ENCODE measurements around the gene ZNF697. TPM values are rescaled to one million over a fixed set of nuclear protein-coding genes. Genes with fewer than 3 reads are reported as not detected.

Gene ZNF697
- total and polyA plus RNA-seq, 9 of the 15 experiments (the other 6 are each of a cell fraction or from before 2014, with no cell fraction given): 2.1 to 13.6 (median 8.3) TPM

DNA sequence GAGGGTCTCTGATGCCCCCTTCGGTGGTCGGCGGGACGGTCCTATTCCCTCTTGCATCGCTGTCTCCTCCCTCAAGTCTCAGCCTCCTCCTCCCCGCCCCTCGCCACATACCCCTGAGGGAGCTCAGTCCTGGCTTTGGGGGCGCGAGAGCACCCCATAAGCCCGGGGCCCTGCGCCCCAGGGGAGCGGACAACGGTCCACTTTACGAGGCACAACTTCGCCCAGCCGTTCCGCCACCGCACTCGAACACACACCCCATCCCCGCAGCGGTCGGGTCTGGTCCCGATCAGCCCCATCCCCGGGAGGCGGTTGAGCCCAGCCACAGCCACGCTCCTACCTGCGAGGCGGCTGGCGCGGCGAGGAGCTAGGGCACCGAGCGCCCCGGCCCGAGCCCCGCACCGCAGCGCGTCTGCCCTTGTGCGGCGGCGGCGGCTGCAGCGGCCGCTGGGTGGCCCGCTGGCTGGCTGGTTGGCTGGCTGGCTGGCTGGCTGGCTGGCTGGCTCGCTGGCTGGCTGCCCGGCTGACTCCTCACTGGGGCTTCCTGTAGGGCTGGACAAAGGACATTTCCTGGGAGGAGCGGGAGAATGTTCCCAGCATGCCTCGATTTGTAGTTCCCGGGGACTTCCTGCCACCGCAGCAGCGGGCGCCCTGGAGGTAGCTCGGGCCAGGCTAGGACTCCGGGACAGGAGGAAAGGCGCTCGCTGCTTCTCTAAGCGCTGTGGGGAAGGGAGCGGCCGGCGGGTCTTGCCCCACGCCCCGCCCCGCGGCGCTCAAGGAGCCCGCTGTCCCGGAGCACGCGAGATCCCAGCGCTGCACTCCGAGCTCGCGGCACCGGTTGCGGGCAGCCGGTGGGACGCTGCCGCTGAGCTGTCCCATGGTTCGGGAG, at the start of gene ZNF697 (continued):
- TF ChIP-seq, protein P1, sequence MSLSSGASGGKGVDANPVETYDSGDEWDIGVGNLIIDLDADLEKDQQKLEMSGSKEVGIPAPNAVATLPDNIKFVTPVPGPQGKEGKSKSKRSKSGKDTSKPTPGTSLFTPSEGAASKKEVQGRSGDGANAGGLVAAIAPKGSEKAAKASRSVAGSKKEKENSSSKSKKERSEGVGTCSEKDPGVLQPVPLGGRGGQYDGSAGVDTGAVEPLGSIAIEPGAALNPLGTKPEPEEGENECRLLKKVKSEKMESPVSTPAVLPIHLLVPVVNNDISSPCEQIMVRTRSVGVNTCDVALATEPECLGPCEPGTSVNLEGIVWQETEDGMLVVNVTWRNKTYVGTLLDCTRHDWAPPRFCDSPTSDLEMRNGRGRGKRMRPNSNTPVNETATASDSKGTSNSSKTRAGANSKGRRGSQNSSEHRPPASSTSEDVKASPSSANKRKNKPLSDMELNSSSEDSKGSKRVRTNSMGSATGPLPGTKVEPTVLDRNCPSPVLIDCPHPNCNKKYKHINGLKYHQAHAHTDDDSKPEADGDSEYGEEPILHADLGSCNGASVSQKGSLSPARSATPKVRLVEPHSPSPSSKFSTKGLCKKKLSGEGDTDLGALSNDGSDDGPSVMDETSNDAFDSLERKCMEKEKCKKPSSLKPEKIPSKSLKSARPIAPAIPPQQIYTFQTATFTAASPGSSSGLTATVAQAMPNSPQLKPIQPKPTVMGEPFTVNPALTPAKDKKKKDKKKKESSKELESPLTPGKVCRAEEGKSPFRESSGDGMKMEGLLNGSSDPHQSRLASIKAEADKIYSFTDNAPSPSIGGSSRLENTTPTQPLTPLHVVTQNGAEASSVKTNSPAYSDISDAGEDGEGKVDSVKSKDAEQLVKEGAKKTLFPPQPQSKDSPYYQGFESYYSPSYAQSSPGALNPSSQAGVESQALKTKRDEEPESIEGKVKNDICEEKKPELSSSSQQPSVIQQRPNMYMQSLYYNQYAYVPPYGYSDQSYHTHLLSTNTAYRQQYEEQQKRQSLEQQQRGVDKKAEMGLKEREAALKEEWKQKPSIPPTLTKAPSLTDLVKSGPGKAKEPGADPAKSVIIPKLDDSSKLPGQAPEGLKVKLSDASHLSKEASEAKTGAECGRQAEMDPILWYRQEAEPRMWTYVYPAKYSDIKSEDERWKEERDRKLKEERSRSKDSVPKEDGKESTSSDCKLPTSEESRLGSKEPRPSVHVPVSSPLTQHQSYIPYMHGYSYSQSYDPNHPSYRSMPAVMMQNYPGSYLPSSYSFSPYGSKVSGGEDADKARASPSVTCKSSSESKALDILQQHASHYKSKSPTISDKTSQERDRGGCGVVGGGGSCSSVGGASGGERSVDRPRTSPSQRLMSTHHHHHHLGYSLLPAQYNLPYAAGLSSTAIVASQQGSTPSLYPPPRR (CRISPR knock-in tag; IDR thresholded peaks at IDR 0.05; ENCODE audit: borderline replicate concordance): no peak
- TF ChIP-seq, protein P2, sequence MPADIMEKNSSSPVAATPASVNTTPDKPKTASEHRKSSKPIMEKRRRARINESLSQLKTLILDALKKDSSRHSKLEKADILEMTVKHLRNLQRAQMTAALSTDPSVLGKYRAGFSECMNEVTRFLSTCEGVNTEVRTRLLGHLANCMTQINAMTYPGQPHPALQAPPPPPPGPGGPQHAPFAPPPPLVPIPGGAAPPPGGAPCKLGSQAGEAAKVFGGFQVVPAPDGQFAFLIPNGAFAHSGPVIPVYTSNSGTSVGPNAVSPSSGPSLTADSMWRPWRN (IDR thresholded peaks at IDR 0.05; ENCODE audit: low read depth): no peak
- TF ChIP-seq BRCA1 (IDR thresholded peaks at IDR 0.05): no peak
- no peak for TF ChIP-seq BRCA1 (CRISPR knock-in tag; IDR thresholded peaks at IDR 0.05)
- no peak for TF ChIP-seq JUNB (CRISPR knock-in tag; conservative IDR thresholded peaks at IDR 0.05)
- TF ChIP-seq ZNF76 (CRISPR knock-in tag; IDR thresholded peaks at IDR 0.05; ENCODE audit: borderline replicate concordance): peak; percentile 26; the same call in 1 of the 2 replicates
- TF ChIP-seq, protein P3, sequence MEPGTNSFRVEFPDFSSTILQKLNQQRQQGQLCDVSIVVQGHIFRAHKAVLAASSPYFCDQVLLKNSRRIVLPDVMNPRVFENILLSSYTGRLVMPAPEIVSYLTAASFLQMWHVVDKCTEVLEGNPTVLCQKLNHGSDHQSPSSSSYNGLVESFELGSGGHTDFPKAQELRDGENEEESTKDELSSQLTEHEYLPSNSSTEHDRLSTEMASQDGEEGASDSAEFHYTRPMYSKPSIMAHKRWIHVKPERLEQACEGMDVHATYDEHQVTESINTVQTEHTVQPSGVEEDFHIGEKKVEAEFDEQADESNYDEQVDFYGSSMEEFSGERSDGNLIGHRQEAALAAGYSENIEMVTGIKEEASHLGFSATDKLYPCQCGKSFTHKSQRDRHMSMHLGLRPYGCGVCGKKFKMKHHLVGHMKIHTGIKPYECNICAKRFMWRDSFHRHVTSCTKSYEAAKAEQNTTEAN (CRISPR knock-in tag; IDR thresholded peaks at IDR 0.05): no peak
- TF ChIP-seq MCM5 (IDR thresholded peaks at IDR 0.05; ENCODE audit: low read depth): no peak
- no peak for TF ChIP-seq IFI16 (CRISPR knock-in tag; IDR thresholded peaks at IDR 0.05)
- TF ChIP-seq U2AF1 (optimal IDR thresholded peaks at IDR 0.05; ENCODE audit: low read depth, low read length): no peak
- TF ChIP-seq, protein P4, sequence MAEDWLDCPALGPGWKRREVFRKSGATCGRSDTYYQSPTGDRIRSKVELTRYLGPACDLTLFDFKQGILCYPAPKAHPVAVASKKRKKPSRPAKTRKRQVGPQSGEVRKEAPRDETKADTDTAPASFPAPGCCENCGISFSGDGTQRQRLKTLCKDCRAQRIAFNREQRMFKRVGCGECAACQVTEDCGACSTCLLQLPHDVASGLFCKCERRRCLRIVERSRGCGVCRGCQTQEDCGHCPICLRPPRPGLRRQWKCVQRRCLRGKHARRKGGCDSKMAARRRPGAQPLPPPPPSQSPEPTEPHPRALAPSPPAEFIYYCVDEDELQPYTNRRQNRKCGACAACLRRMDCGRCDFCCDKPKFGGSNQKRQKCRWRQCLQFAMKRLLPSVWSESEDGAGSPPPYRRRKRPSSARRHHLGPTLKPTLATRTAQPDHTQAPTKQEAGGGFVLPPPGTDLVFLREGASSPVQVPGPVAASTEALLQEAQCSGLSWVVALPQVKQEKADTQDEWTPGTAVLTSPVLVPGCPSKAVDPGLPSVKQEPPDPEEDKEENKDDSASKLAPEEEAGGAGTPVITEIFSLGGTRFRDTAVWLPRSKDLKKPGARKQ (CRISPR knock-in tag; IDR thresholded peaks at IDR 0.05): no peak
- TF ChIP-seq DMBX1 (CRISPR knock-in tag; IDR thresholded peaks at IDR 0.05; ENCODE audit: borderline replicate concordance): no peak
- TF ChIP-seq HNRNPL (IDR thresholded peaks at IDR 0.05; ENCODE audit: low read depth, low read length): peak; percentile 83
- no peak for TF ChIP-seq U2AF2 (optimal IDR thresholded peaks at IDR 0.05; ENCODE audit: low read depth, low read length)
- no peak for TF ChIP-seq ZC3H8 (IDR thresholded peaks at IDR 0.05)
- TF ChIP-seq SRF (CRISPR knock-in tag; IDR thresholded peaks at IDR 0.05): peak in 1 of 2 experiments; percentile 65; a peak in 2 of 4 replicates
- TF ChIP-seq SMARCA5 (IDR thresholded peaks at IDR 0.05): no peak
- TF ChIP-seq FOS (IDR thresholded peaks at IDR 0.05; ENCODE audit: extremely low read depth, insufficient read length): no peak
- no peak for TF ChIP-seq NFYB (IDR thresholded peaks at IDR 0.05; ENCODE audit: extremely low read depth, insufficient read length)
